ENCODE measurements around the gene KLHL26. TPM values are rescaled to one million over a fixed set of nuclear protein-coding genes. Genes with fewer than 3 reads are reported as not detected.

Gene KLHL26
- total and polyA plus RNA-seq, 9 of the 15 experiments (the other 6 are each of a cell fraction or from before 2014, with no cell fraction given) = 0.13 to 13.3 (median 1.4) TPM

GRCh38 chr19:18618236-18618635, 18.6 kb upstream of the KLHL26 start:
- Histone ChIP-seq H2AFZ (ENCODE audit: low read depth, low read length) (no peak overlapping the region), H3K4me1 (replicated peaks in 1 of 2; ENCODE audit: control insufficient read depth in 2 of 2, insufficient read depth in 2 of 2, low read length in 2 of 2) (peaks cover 0 to 13% of the 10 kb centered on the region in 2 experiments; a peak in 3 of 5 replicates), H3K9me3 (replicated peaks; ENCODE audit: control insufficient read depth, insufficient read depth, low read depth, low read length) (no peaks in the 10 kb centered on the region), H3K27me3 (ENCODE audit: control insufficient read depth in 2 of 2, insufficient read depth in 2 of 2, low read length in 2 of 2) (peaks cover 8 to 39% of the 10 kb centered on the region in 2 experiments; a peak in 4 of 5 replicates), H3K27ac (ENCODE audit: extremely low read depth, low read depth, low read length) (no peak overlapping the region), H3K9me1 (ENCODE audit: control insufficient read depth, insufficient read depth, low read length) (no peaks in the 10 kb centered on the region), H3K9ac (ENCODE audit: insufficient read depth in 1 of 2, low read depth in 2 of 2, low read length in 2 of 2) (no peak overlapping the region), H3K36me3 (ENCODE audit: control insufficient read depth, insufficient read depth, low read length) (no peaks in the 10 kb centered on the region), H3K79me2 (ENCODE audit: control insufficient read depth, insufficient read depth, low read length) (no peaks in the 10 kb centered on the region), H4K20me1 (replicated peaks; ENCODE audit: control insufficient read depth, insufficient read depth, low read length) (no peaks in the 10 kb centered on the region; the same call in none of the 2 replicates), H3K4me3 (no peak overlapping the region), H3K4me2 (ENCODE audit: insufficient read depth, low read length) (no peak overlapping the region)
- in situ Hi-C loops (cut with MboI) = no loop called here
- ChIA-PET POLR2A (no interaction called here), CTCF (ENCODE audit: low intra/inter-chr PET ratio) (no interaction called here)
- BruUV-seq (replicated peaks) = no TSS peak
- no peak for DNase-seq (ENCODE audit: extremely low read depth in 1 of 4, low spot score in 3 of 4)
- FAIRE-seq = no peak
- intact Hi-C loops (cut with micrococcal nuclease) = no loop called here
- ATAC-seq = no peak
- WGBS (ENCODE audit: insufficient coverage, low coverage, missing lambda C conversion rate) = 9% methylated on average over 11 of the region's 13 CpGs
- TF ChIP-seq CREB3 (tag; conservative IDR thresholded peaks at IDR 0.05; ENCODE audit: low read depth) = no peak
- no peak for TF ChIP-seq VEZF1 (CRISPR knock-in tag; IDR thresholded peaks at IDR 0.05)
- TF ChIP-seq KAT7 (CRISPR knock-in tag; IDR thresholded peaks at IDR 0.05; ENCODE audit: borderline replicate concordance) = no peak
- TF ChIP-seq NFYB (IDR thresholded peaks at IDR 0.05; ENCODE audit: extremely low read depth, insufficient read length) = no peak
- TF ChIP-seq THRB (CRISPR knock-in tag; conservative IDR thresholded peaks at IDR 0.05) = no peak
- TF ChIP-seq MXI1 (IDR thresholded peaks at IDR 0.05; ENCODE audit: low read depth, low read length) = no peak
- no peak for TF ChIP-seq ELF2 (CRISPR knock-in tag; IDR thresholded peaks at IDR 0.05)
- TF ChIP-seq KDM4B (IDR thresholded peaks at IDR 0.05; ENCODE audit: borderline replicate concordance in 2 of 2, low read depth in 1 of 2) = no peak
- TF ChIP-seq PTBP1 (IDR thresholded peaks at IDR 0.05; ENCODE audit: low read depth, low read length) = no peak
- no peak for TF ChIP-seq PTRF (tag; IDR thresholded peaks at IDR 0.05)
- no peak for TF ChIP-seq STAG1 (CRISPR knock-in tag; IDR thresholded peaks at IDR 0.05; ENCODE audit: borderline replicate concordance)
